ENCODE results near the gene SPRR2F.

Gene SPRR2F

GRCh38 chr1:153071511-153071910, 41.8 kb downstream of the SPRR2F start, which contains the start of gene SPRR2B:
SPRR2B (minus strand) TSS chr1:153071611; CDS start chr1:153070839, 772 bp downstream.
- TF ChIP-seq CTCF (IDR thresholded peaks at IDR 0.05), result no peak
- H3K4me1 ChIP-seq (ENCODE audit: control insufficient read depth in 1 of 2, insufficient read depth in 1 of 2, low read depth in 1 of 2, low read length in 1 of 2), result no peaks in the 10 kb centered on the region

GRCh38 chr1:153070243-153070642, 43.1 kb downstream of the SPRR2F start:
- H3K9me3 ChIP-seq, result no peaks in the 10 kb centered on the region
- H3K27ac ChIP-seq, result no peak overlapping the region
- no peak overlapping the region for H3K4me3 ChIP-seq (ENCODE audit: low read depth in 1 of 2, low read length in 1 of 2)
- peaks cover 3% of the 10 kb centered on the region for H3K27me3 ChIP-seq
- no peak for TF ChIP-seq CTCF (IDR thresholded peaks at IDR 0.05)
- H3K36me3 ChIP-seq, result no peaks in the 10 kb centered on the region
- no peaks in the 10 kb centered on the region for H3K4me1 ChIP-seq (ENCODE audit: control insufficient read depth in 1 of 2, insufficient read depth in 1 of 2, low read depth in 1 of 2, low read length in 1 of 2)

More at GRCh38 chr1:153071511-153071910, 41.8 kb downstream of the SPRR2F start, which contains the start of gene SPRR2B:
- Histone ChIP-seq H3K9me3 (no peaks in the 10 kb centered on the region), H3K27ac (no peak within 1 kb of the TSS), H3K27me3 (peaks cover 3% of the 10 kb centered on the region), H3K36me3 (no peaks in the 10 kb centered on the region), H3K4me3 (ENCODE audit: low read depth in 1 of 2, low read length in 1 of 2) (no peak within 1 kb of the TSS)

Data from neutrophil (primary cell).